HepG2 (cell line): Measurements from ENCODE around the gene CAPZA1. TPM values are rescaled to one million over a fixed set of nuclear protein-coding genes. Genes with fewer than 3 reads are reported as not detected.

ENCODE experiments used
- ATAC-seq: fragments of 200-7000 bp; cut with Tn5 transposase; 3 replicates; pipeline ENCODE4 v1.9.1; 2020; ENCODE audit warnings: mild to moderate bottlenecking, moderate library complexity
- Bru-seq: library from RNA; stranded (reverse); fragments of 400-500 nt; gene quantifications from one replicate; lab custom pipeline; 2021; lab: Mats Ljungman, UMichigan
- BruChase-seq, 2 experiments: library from RNA; stranded (reverse); fragments of 400-500 nt; gene quantifications; one replicate each; lab custom pipeline; 2021; lab: Mats Ljungman, UMichigan
- BruUV-seq: library from RNA; stranded (reverse); fragments of 400-500 nt; replicated peaks from 2 replicates; lab custom pipeline; 2021; lab: Mats Ljungman, UMichigan
- CTCF ChIA-PET: fragments of 300-600 bp; formaldehyde crosslinking; extraction: SDS; loops from one replicate; lab custom pipeline; 2021; ENCODE audit warnings: low total read pairs, inconsistent platforms, low intra/inter-chr PET ratio; lab: Yijun Ruan, JAX
- POLR2A ChIA-PET: fragments of 350-600 bp; sonication (Branson Sonifier 250); formaldehyde crosslinking; loops from one replicate; lab custom pipeline; 2020; ENCODE audit warnings: antibody characterized with exemption, inconsistent platforms; lab: Yijun Ruan, JAX
- DNase-seq: peaks from one replicate; pipeline ENCODE4 v3.0.0-alpha.2; 2015; ENCODE audit warnings: low spot score
- FAIRE-seq: peaks from 3 replicates; lab custom pipeline; 2011; peaks lifted over from hg19 to GRCh38; lab: Jason Lieb, UNC
- H2AFZ ChIP-seq: one replicate; pipeline ENCODE4 v1.6.1; 2011; ENCODE audit warnings: low read length, inconsistent platforms
- H3K27ac ChIP-seq: fragments of 300-600 bp; 3 replicates; pipeline ENCODE4 v1.8.0; 2011; ENCODE audit warnings: mixed run types, mild to moderate bottlenecking, mixed read lengths, low read length, inconsistent platforms; ENCODE audit not compliant: insufficient read depth; ENCODE audit errors: extremely low read length
- H3K27me3 ChIP-seq, 2 experiments: fragments of 200-600 bp in 1 of 2; 2 replicates in 1 of 2; 3 replicates in 1 of 2; pipeline versions ENCODE4 v1.6.0 to v1.8.0; 2011; ENCODE audit warnings: low read length in 2 of 2, mild to moderate bottlenecking in 2 of 2, moderate library complexity in 2 of 2, inconsistent platforms in 1 of 2; ENCODE audit not compliant: insufficient read depth in 2 of 2, control insufficient read depth in 1 of 2
- H3K36me3 ChIP-seq, 2 experiments: fragments of 200-600 bp in 1 of 2; replicated peaks in 1 of 2; 2 replicates in 1 of 2; 3 replicates in 1 of 2; pipeline versions ENCODE4 v1.5.1 to v1.8.0; 2011; ENCODE audit warnings: low read length in 2 of 2, inconsistent platforms in 1 of 2; ENCODE audit not compliant: insufficient read depth in 2 of 2, control insufficient read depth in 1 of 2
- H3K4me1 ChIP-seq: 2 replicates; pipeline ENCODE4 v1.5.1; 2012; ENCODE audit warnings: low read length, inconsistent platforms; ENCODE audit not compliant: insufficient read depth
- H3K4me2 ChIP-seq: 2 replicates; pipeline ENCODE4 v1.6.0; 2011; ENCODE audit warnings: low read depth, low read length, inconsistent platforms
- H3K4me3 ChIP-seq, 3 experiments: fragments of 200-600 bp in 1 of 3; sonication (generic), shearing (Covaris generic) in 1 of 3; replicated peaks in 1 of 3; 2 replicates each; pipeline ENCODE4 v1.5.1; 2011 to 2016; ENCODE audit warnings: low read length in 3 of 3, inconsistent platforms in 2 of 3, low read depth in 2 of 3, mild to moderate bottlenecking in 2 of 3, control low read depth in 1 of 3, mixed read lengths in 1 of 3; ENCODE audit not compliant: insufficient read depth in 1 of 3
- H3K79me2 ChIP-seq: one replicate; pipeline ENCODE4 v1.6.1; 2011; ENCODE audit warnings: low read length, inconsistent platforms; ENCODE audit not compliant: insufficient read depth
- H3K9ac ChIP-seq: 2 replicates; pipeline ENCODE4 v1.6.0; 2011; ENCODE audit warnings: mild to moderate bottlenecking, low read depth, low read length, inconsistent platforms; ENCODE audit not compliant: insufficient read depth
- H3K9me3 ChIP-seq: 2 replicates; pipeline ENCODE4 v1.5.1; 2012; ENCODE audit warnings: mild to moderate bottlenecking, low read length
- H4K20me1 ChIP-seq: 2 replicates; pipeline ENCODE4 v1.6.0; 2011; ENCODE audit warnings: inconsistent platforms, mild to moderate bottlenecking, low read length, moderate library complexity; ENCODE audit not compliant: insufficient read depth
- CENPBD1 ChIP-seq: sonication (generic); formaldehyde crosslinking; IDR thresholded peaks from 2 replicates; pipeline ENCODE4 v1.8.0; 2022; ENCODE audit warnings: missing genetic modification reagents, low read depth, mild to moderate bottlenecking, borderline replicate concordance
- CREB3 ChIP-seq: sonication (generic); formaldehyde crosslinking; IDR thresholded peaks from 2 replicates; pipeline ENCODE4 v1.5.0; 2020; ENCODE audit warnings: missing genetic modification reagents
- CSRNP2 ChIP-seq: sonication (generic); formaldehyde crosslinking; conservative IDR thresholded peaks from 2 replicates; pipeline ENCODE4 v1.8.0; 2022; ENCODE audit warnings: low read depth, missing genetic modification reagents
- DR1 ChIP-seq: sonication (generic); formaldehyde crosslinking; IDR thresholded peaks from 2 replicates; pipeline ENCODE4 v1.8.0; 2021; ENCODE audit warnings: mild to moderate bottlenecking, missing genetic modification reagents, inconsistent platforms
- E2F1 ChIP-seq: sonication (generic); formaldehyde crosslinking; IDR thresholded peaks from 2 replicates; pipeline ENCODE4 v1.5.0; 2020; ENCODE audit warnings: missing genetic modification reagents
- EEA1 ChIP-seq: sonication (generic); formaldehyde crosslinking; IDR thresholded peaks from 2 replicates; pipeline ENCODE4 v1.5.1; 2020; ENCODE audit warnings: mild to moderate bottlenecking, missing genetic modification reagents, borderline replicate concordance
- KAT7 ChIP-seq: IDR thresholded peaks from 2 replicates; pipeline ENCODE4 v1.6.1; 2018; ENCODE audit warnings: borderline replicate concordance, missing compliant biosample characterization
- SRY ChIP-seq: sonication (generic); formaldehyde crosslinking; IDR thresholded peaks from 2 replicates; pipeline ENCODE4 v1.8.0; 2022; ENCODE audit warnings: mild to moderate bottlenecking, missing genetic modification reagents
- ZIK1 ChIP-seq: sonication (generic); formaldehyde crosslinking; IDR thresholded peaks from 2 replicates; pipeline ENCODE4 v1.5.0; 2020; ENCODE audit warnings: mild to moderate bottlenecking, low read depth, missing genetic modification reagents, borderline replicate concordance
- ZNF570 ChIP-seq: sonication (generic); formaldehyde crosslinking; IDR thresholded peaks from 2 replicates; pipeline ENCODE4 v1.4.0; 2020; ENCODE audit warnings: mild to moderate bottlenecking, missing genetic modification reagents, borderline replicate concordance
- ZSCAN12 ChIP-seq: sonication (generic); formaldehyde crosslinking; IDR thresholded peaks from 2 replicates; pipeline ENCODE4 v1.9.0; 2021; ENCODE audit warnings: mild to moderate bottlenecking, missing genetic modification reagents
- WGBS: methylation state at CpG from one replicate; pipeline ENCODE4 v1.1.6; 2017; ENCODE audit warnings: low lambda C conversion rate; 5-methylcytosine and 5-hydroxymethylcytosine counted together
- in situ Hi-C: cut with HindIII; loops from 2 replicates; pipeline ENCODE4 v1.10.0; 2017; ENCODE audit warnings: low pct_unique_long_range_greater_than_20kb; ENCODE audit not compliant: extremely low pct_ligation_motif_present
- intact Hi-C: fragments of 100-400 bp; cut with micrococcal nuclease; formaldehyde crosslinking; loops from one replicate; pipeline ENCODE4 v1.10.0; 2022; ENCODE audit not compliant: unreplicated experiment
- long read RNA-seq, 2 experiments: library from RNA in 1 of 2; library from polyadenylated mRNA in 1 of 2; stranded (forward) in 1 of 2; unstranded in 1 of 2; transcript quantifications; one replicate each; pipeline ENCODE4 v2.0.0, GENCODE V29; 2019 to 2022
- polyA minus RNA-seq, 3 experiments: library from RNA; depleted of rRNA, polyadenylated mRNA; stranded (reverse); fragments of >200 nt; gene quantifications; 2 replicates each; pipeline ENCODE4 v1.2.3, GENCODE V29; 2011; ENCODE audit warnings: low replicate concordance in 1 of 3
- polyA plus RNA-seq, 8 experiments: library from polyadenylated mRNA; depleted of rRNA in 3 of 8; stranded (reverse) in 7 of 8; unstranded in 1 of 8; fragments of >200 nt; fragmentation: Illumina TruSeq in 4 of 8; extraction: Trizol in 4 of 8; gene quantifications; 2 replicates each; pipeline versions ENCODE4 v1.2.1 to v1.2.3, GENCODE V29; 2011 to 2016; ENCODE audit warnings: low read depth in 4 of 8, missing spikeins in 1 of 8, mixed read lengths in 1 of 8; ENCODE audit not compliant: insufficient read depth in 1 of 8
- total RNA-seq, 5 experiments: library from RNA; depleted of rRNA; stranded (reverse); fragments of >200 nt; fragmentation: Illumina TruSeq; extraction: Trizol; gene quantifications; 2 replicates each; pipeline ENCODE4 v1.2.3, GENCODE V29; 2016; ENCODE audit warnings: low read depth in 1 of 5

Gene CAPZA1
- total RNA-seq (2016; rRNA removed; fragmentation: Illumina TruSeq; extraction: Trizol) (117 and 210 TPM in 2 replicates), polyA plus RNA-seq (2011; rRNA removed) (47.9 and 67.0 TPM in 2 replicates), polyA minus RNA-seq (2011; rRNA and poly(A)+ RNA removed; ENCODE audit: low replicate concordance) (27.6 and 67.6 TPM in 2 replicates), Bru-seq, nascent RNA (percentile 89 among the genes with signal in this experiment), BruChase-seq, experiment 1, labeled RNA remaining after a 6-hour chase (percentile 92 among the genes with signal in this experiment), BruChase-seq, experiment 2, labeled RNA remaining after a 2-hour chase (percentile 90 among the genes with signal in this experiment)
- 34.5 and 43.7 TPM in 2 replicates for total RNA-seq (2016; cell fraction: cytosol; rRNA removed; fragmentation: Illumina TruSeq; extraction: Trizol; ENCODE audit: low read depth)
- 110 and 227 TPM in 2 replicates for total RNA-seq (2016; cell fraction: insoluble cytoplasmic fraction; rRNA removed; fragmentation: Illumina TruSeq; extraction: Trizol)
- total RNA-seq (2016; cell fraction: membrane; rRNA removed; fragmentation: Illumina TruSeq; extraction: Trizol), result 48.4 and 55.0 TPM in 2 replicates
- total RNA-seq (2016; cell fraction: nucleus; rRNA removed; fragmentation: Illumina TruSeq; extraction: Trizol), result 80.0 and 85.9 TPM in 2 replicates
- polyA plus RNA-seq (2011; cell fraction: cytosol; rRNA removed), result 27.1 and 46.5 TPM in 2 replicates
- polyA plus RNA-seq (2011; cell fraction: nucleus; rRNA removed), result 25.9 and 45.1 TPM in 2 replicates
- 51.4 and 60.6 TPM in 2 replicates for polyA plus RNA-seq (2012)
- 7.6 TPM in 2 replicates for polyA plus RNA-seq (2016; cell fraction: cytosol; fragmentation: Illumina TruSeq; extraction: Trizol; ENCODE audit: low read depth)
- 166 and 177 TPM in 2 replicates for polyA plus RNA-seq (2016; cell fraction: insoluble cytoplasmic fraction; fragmentation: Illumina TruSeq; extraction: Trizol; ENCODE audit: low read depth)
- polyA plus RNA-seq (2016; cell fraction: membrane; fragmentation: Illumina TruSeq; extraction: Trizol; ENCODE audit: low read depth), result 30.4 and 32.0 TPM in 2 replicates
- 96.3 and 112 TPM in 2 replicates for polyA plus RNA-seq (2016; cell fraction: nucleus; fragmentation: Illumina TruSeq; extraction: Trizol; ENCODE audit: insufficient read depth, low read depth)
- 128 and 129 TPM in 2 replicates for polyA minus RNA-seq (2011; cell fraction: cytosol; rRNA and poly(A)+ RNA removed)
- 122 and 123 TPM in 2 replicates for polyA minus RNA-seq (2011; cell fraction: nucleus; rRNA and poly(A)+ RNA removed)
- long read RNA-seq, experiment 1, transcript CAPZA1-201 (10 exons, 3,020 nt), result major isoform, 63 of 201 reads
- long read RNA-seq, experiment 1, partial matches to known transcripts, result 3 of 201 reads
- long read RNA-seq, experiment 1, other reads (novel, unspliced or antisense), result 135 of 201 reads
- long read RNA-seq, experiment 2, transcript CAPZA1-201 (10 exons, 3,020 nt), result major isoform, 19 of 117 reads
- long read RNA-seq, experiment 2, partial matches to known transcripts, result 89 of 117 reads
- long read RNA-seq, experiment 2, other reads (novel, unspliced or antisense), result 8 of 117 reads

- Histone ChIP-seq H3K27ac (peak within 1 kb of the TSS; percentile 95), H3K4me3 (peak within 1 kb of the TSS; percentile 88 to 94 (median 92)), H3K79me2 (peaks cover 71% of the 10 kb centered on the region), H3K36me3 (peaks cover 0 to 4% of the 10 kb centered on the region in 2 experiments; a peak in 2 of 5 replicates), H3K9me3 (no peaks in the 10 kb centered on the region), H3K4me1 (peaks cover 32% of the 10 kb centered on the region), H4K20me1 (peaks cover 13% of the 10 kb centered on the region), H2AFZ (no peak within 1 kb of the TSS), H3K4me2 (peak within 1 kb of the TSS; percentile 89), H3K9ac (peak within 1 kb of the TSS; percentile 96), H3K27me3 (no peaks in the 10 kb centered on the region; a peak in 2 of 5 replicates)
- intact Hi-C loops (loop anchor here (1.0 to 2.0 kb wide), 2 partner anchors 55 to 88 kb away; partner anchors contain the start of genes MOV10 and RHOC), in situ Hi-C loops (loop anchor here (5.0 kb wide), 2 partner anchors 88 to 227 kb away; partner anchors contain the start of gene RHOC)
- ATAC-seq (peak; percentile 98), FAIRE-seq (peak; percentile 57), DNase-seq (peak; percentile 76)
- ChIA-PET POLR2A (interaction anchor here (0.6 to 2.1 kb wide), 10 partner anchors 8 to 226 kb away, joined by 3 to 24 read pairs (median 6); partner anchors contain the start of genes MOV10 and PPM1J), CTCF (no interaction called here)
- BruUV-seq, result no TSS peak
- 0% methylated on average over 27 of the region's 50 CpGs for WGBS
- TF ChIP-seq CREB3 (peak; percentile 57; the same call in 1 of the 2 replicates), DR1 (0 out of 2 replicates have a peak, but pooled peaks have one; percentile 13), CENPBD1 (CRISPR knock-in tag) (no peak), ZIK1 (CRISPR knock-in tag) (no peak), SRY (CRISPR knock-in tag) (no peak), ZNF570 (CRISPR knock-in tag) (no peak), ZSCAN12 (CRISPR knock-in tag) (peak; percentile 7; the same call in 1 of the 2 replicates), KAT7 (CRISPR knock-in tag) (0 out of 2 replicates have a peak, but pooled peaks have one; percentile 28), E2F1 (CRISPR knock-in tag) (peak; percentile 75), EEA1 (CRISPR knock-in tag) (peak; percentile 92; the same call in 1 of the 2 replicates), CSRNP2 (CRISPR knock-in tag) (no peak)
These were observed at the start of gene CAPZA1 for GRCh38 chr1:112619518-112620376. CAPZA1 (plus strand) TSS chr1:112619832; CDS start chr1:112619845, 13 bp downstream.
